ENCODE data around the gene RTCA.

The RTCA gene

GRCh38 chr1:100290291-100290690 is 24.3 kb downstream of the RTCA start:
- no peak for TF ChIP-seq CTCF (IDR thresholded peaks at IDR 0.05)

GRCh38 chr1:100292711-100293110 is 26.7 kb downstream of the RTCA start:
- TF ChIP-seq CTCF (IDR thresholded peaks at IDR 0.05): no peak

GRCh38 chr1:100296140-100296539 is 30.1 kb downstream of the RTCA start:
- TF ChIP-seq CTCF (IDR thresholded peaks at IDR 0.05): no peak

GRCh38 chr1:100298512-100298911 is 32.5 kb downstream of the RTCA start:
- TF ChIP-seq CTCF (IDR thresholded peaks at IDR 0.05): no peak

GRCh38 chr1:100299521-100300222 is 33.7 kb downstream of the RTCA start:
- no peak for TF ChIP-seq CTCF (IDR thresholded peaks at IDR 0.05)

GRCh38 chr1:100300691-100301090 is 34.7 kb downstream of the RTCA start:
- TF ChIP-seq CTCF (IDR thresholded peaks at IDR 0.05): no peak

GRCh38 chr1:100302739-100303138 is 36.7 kb downstream of the RTCA start:
- TF ChIP-seq CTCF (IDR thresholded peaks at IDR 0.05): no peak

GRCh38 chr1:100304227-100304626 is 38.2 kb downstream of the RTCA start:
- no peak for TF ChIP-seq CTCF (IDR thresholded peaks at IDR 0.05)

All from LNCAP (cell line).